ENCODE measurements around the gene EIPR1. TPM values are rescaled to one million over a fixed set of nuclear protein-coding genes. Genes with fewer than 3 reads are reported as not detected.

EIPR1 gene
- total RNA-seq, 4 donors from 2014 or later, result 13.8 to 19.0 (median 15.3) TPM

DNA sequence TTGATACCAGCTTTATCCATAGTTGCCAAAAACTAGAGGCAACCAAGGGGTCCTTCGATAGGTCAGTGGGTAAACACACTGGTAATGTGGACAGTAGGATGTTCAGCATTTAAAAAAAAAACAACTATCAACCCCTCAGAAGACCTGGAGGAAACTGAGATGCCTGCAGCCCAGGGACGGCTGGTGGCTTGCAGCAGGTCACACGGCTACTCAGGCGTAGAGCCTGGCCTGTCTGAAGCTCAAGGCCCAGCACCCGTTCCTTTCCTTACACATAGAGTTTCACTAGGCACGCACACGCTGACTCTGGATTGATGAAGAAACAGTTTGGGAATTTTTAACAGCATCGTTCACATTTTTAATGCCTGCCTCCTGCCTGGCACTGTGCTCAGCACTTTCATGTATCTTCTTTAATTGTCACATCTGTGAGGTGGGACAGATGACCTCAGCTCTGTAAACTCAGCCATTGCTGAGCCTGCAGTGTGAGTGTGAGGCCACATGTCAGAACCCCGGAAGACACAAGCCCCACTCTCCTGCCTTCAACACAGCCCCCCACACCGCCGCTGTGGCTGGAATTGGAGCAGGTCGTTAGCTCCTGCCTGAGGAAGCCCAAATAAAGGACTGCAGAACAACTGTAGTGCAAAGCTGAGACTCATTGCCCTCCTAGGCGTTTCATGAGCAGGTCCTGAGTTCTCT, 42.6 kb upstream of the EIPR1 start:
- intact Hi-C loops (cut with DNase I), result loop anchor here (5.0 kb wide), 2 partner anchors 42 to 232 kb away; no protein-coding TSS in a partner anchor
- 75% methylated on average over 11 of the region's 13 CpGs for WGBS
- Histone ChIP-seq H3K36me3 (peaks cover 28 to 72% (median 49%) of the 10 kb centered on the region in 4 donors), H3K27ac (replicated peaks in 1 of 4) (peak overlapping the region in 3 of 4 donors; percentile 40 to 65 (median 61)), H3K27me3 (no peaks in the 10 kb centered on the region), H3K4me1 (peaks cover 0 to 26% (median 22%) of the 10 kb centered on the region in 4 donors), H3K4me3 (peak overlapping the region in 1 of 4 donors; percentile 10), H3K9me3 (no peaks in the 10 kb centered on the region)
- no peak for TF ChIP-seq POLR2AphosphoS5 (IDR thresholded peaks at IDR 0.05)
- no peak for TF ChIP-seq POLR2A (IDR thresholded peaks at IDR 0.05; ENCODE audit: low read depth)
- TF ChIP-seq, protein P1, sequence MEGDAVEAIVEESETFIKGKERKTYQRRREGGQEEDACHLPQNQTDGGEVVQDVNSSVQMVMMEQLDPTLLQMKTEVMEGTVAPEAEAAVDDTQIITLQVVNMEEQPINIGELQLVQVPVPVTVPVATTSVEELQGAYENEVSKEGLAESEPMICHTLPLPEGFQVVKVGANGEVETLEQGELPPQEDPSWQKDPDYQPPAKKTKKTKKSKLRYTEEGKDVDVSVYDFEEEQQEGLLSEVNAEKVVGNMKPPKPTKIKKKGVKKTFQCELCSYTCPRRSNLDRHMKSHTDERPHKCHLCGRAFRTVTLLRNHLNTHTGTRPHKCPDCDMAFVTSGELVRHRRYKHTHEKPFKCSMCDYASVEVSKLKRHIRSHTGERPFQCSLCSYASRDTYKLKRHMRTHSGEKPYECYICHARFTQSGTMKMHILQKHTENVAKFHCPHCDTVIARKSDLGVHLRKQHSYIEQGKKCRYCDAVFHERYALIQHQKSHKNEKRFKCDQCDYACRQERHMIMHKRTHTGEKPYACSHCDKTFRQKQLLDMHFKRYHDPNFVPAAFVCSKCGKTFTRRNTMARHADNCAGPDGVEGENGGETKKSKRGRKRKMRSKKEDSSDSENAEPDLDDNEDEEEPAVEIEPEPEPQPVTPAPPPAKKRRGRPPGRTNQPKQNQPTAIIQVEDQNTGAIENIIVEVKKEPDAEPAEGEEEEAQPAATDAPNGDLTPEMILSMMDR (IDR thresholded peaks at IDR 0.05), result no peak
- TF ChIP-seq EP300 (IDR thresholded peaks at IDR 0.05), result no peak
- DNase-seq (ENCODE audit: extremely low spot score), result peak; percentile 39

DNA sequence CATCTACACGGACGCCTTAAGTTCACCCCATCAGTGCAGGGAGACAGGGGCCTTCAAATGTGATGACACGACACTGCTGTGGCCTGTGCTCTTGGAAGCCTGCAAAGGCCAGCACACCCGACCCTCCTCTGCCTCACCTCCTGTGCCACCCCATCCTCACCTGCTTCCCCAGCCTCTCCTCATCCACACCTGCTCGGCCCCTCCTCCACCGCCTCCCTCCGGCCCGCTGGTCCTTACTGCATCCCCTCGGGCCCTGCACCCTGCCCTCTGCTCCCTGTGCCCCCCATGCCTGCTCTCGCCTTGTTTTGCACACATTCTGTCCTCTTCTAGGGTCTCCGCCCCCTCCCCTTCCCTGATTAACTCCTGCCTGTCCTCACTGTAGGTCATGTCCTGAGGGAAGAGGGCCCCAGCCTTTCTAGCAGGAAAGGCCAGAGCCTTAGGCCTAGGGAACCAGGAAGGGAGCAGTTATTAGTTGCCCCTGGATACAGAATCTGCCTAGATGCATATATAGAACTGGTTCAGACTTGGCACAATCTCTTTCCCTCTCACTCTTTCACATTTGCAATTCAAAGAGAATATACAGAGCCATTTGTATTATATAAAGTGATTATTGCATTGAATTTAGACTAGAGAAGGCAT, 41.3 kb upstream of the EIPR1 start:
- H3K36me3 ChIP-seq, result peaks cover 19 to 72% (median 49%) of the 10 kb centered on the region in 4 donors
- no peaks in the 10 kb centered on the region for H3K27me3 ChIP-seq
- no peak overlapping the region for H3K27ac ChIP-seq (replicated peaks in 1 of 4)
- DNase-seq (ENCODE audit: extremely low spot score), result peak; percentile 88
- H3K9me3 ChIP-seq, result no peaks in the 10 kb centered on the region
- H3K4me1 ChIP-seq, result peaks cover 0 to 24% (median 21%) of the 10 kb centered on the region in 4 donors
- intact Hi-C loops (cut with DNase I), result no loop called here
- H3K4me3 ChIP-seq, result no peak overlapping the region
- no peak for TF ChIP-seq EP300 (IDR thresholded peaks at IDR 0.05)
- WGBS, result 90% methylated on average over 11 of the region's 11 CpGs

DNA sequence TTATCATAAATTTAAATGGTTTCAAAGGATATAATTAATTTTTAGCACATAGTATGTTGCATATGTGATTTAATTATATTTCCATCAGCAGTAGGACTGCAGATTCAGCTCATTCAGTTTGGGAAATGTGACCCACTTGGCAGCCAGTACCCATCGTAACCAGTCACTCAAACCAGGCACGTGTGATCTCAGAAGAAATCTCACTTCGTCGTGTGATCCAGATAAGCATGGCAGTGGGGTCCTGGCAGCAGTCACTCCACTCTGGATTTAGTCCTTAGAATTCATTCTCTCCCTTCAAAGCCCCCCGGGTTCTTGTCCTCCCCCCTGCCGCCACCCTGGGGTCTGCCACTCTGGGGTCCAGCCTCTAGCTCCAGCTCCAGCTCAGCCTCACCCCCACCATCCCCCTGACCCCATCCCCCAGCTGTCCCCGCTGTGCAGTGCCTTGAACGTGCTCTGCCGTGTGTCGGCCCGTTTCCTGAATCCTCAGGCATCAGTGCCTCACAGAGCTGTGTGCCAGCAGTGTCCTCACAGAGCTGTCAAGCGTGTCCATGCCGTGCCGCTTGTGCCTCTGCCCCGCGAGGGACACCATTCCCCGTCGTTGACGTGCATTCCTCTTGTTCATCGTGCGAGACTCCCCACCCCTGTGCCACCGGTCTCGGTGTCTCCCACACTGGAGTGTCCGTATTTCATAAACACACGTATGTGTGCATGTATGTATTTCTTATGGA, 36.7 kb upstream of the EIPR1 start:
- 93% methylated on average over 25 of the region's 25 CpGs for WGBS
- H3K36me3 ChIP-seq, result peaks cover 6 to 47% (median 23%) of the 10 kb centered on the region in 4 donors
- no peaks in the 10 kb centered on the region for H3K4me1 ChIP-seq
- no peak for DNase-seq (ENCODE audit: extremely low spot score)
- no peaks in the 10 kb centered on the region for H3K27me3 ChIP-seq
- intact Hi-C loops (cut with DNase I), result no loop called here
- H3K9me3 ChIP-seq, result no peaks in the 10 kb centered on the region
- H3K4me3 ChIP-seq, result no peak overlapping the region
- TF ChIP-seq, protein P1 (IDR thresholded peaks at IDR 0.05), result no peak
- TF ChIP-seq EP300 (IDR thresholded peaks at IDR 0.05) (no peak), POLR2A (IDR thresholded peaks at IDR 0.05; ENCODE audit: low read depth) (no peak), POLR2AphosphoS5 (IDR thresholded peaks at IDR 0.05) (no peak)
- H3K27ac ChIP-seq (replicated peaks in 1 of 4), result no peak overlapping the region

DNA sequence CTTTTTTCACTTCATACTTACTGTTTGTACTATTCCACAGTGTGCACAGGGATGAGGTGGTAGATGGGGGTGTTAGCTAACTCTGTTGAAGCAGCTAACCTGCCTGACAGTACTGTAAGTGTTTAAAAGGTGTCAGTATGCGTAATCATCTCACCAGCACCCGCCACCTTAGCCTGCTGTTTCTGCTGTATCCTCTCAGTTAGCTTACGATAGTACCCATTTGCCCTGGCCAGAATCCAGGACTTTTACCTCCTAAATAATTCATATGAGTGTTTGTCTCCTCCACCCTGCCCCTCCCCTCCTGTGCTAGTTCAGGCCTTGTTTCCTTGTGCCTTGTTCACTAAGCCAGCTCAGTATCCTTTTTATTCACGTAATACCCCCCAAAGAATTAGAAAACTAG, 36.1 kb upstream of the EIPR1 start:
- Histone ChIP-seq H3K4me1 (no peaks in the 10 kb centered on the region), H3K36me3 (peaks cover 6 to 42% (median 21%) of the 10 kb centered on the region in 4 donors), H3K4me3 (no peak overlapping the region), H3K9me3 (no peaks in the 10 kb centered on the region), H3K27me3 (no peaks in the 10 kb centered on the region), H3K27ac (replicated peaks in 1 of 4) (no peak overlapping the region)
- WGBS, result 94% methylated on average over 4 of the region's 4 CpGs
- intact Hi-C loops (cut with DNase I), result no loop called here
- no peak for DNase-seq (ENCODE audit: extremely low spot score)
- TF ChIP-seq EP300 (IDR thresholded peaks at IDR 0.05) (no peak), POLR2A (IDR thresholded peaks at IDR 0.05; ENCODE audit: low read depth) (no peak), POLR2AphosphoS5 (IDR thresholded peaks at IDR 0.05) (no peak)
- TF ChIP-seq, protein P1 (IDR thresholded peaks at IDR 0.05), result no peak

DNA sequence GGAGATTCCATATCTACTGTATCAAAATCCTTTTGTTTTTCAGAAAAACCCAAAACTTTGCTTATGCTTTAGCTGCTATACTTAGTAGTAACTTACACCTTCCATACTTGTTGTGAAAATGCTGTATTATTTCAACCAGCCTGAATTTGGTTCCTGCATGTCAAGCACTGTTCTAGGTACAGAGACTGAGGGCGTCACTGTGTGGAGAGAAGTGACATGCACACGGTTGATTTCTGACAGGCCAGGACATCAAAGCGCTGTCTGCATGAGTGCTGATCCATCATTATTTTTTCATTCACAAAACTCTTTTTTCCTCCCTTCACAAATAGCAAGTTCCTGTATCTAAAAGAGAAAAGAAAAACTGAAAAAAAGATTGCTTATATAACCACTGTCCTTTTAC, 33.5 kb upstream of the EIPR1 start:
- Histone ChIP-seq H3K4me3 (no peak overlapping the region), H3K27ac (replicated peaks in 1 of 4) (no peak overlapping the region), H3K36me3 (peaks cover 0 to 37% (median 15%) of the 10 kb centered on the region in 4 donors), H3K9me3 (no peaks in the 10 kb centered on the region), H3K4me1 (peaks cover 0 to 9% (median 7%) of the 10 kb centered on the region in 4 donors), H3K27me3 (no peaks in the 10 kb centered on the region)
- TF ChIP-seq EP300 (IDR thresholded peaks at IDR 0.05) (no peak), POLR2AphosphoS5 (IDR thresholded peaks at IDR 0.05) (no peak)
- TF ChIP-seq, protein P1 (IDR thresholded peaks at IDR 0.05), result no peak
- no peak for DNase-seq (ENCODE audit: extremely low spot score)
- intact Hi-C loops (cut with DNase I), result no loop called here
- WGBS, result 88% methylated on average over 3 of the region's 3 CpGs

Data from esophagus muscularis mucosa (tissue), 4 donors.